ENCODE data around the gene PTGIS. TPM values are rescaled to one million over a fixed set of nuclear protein-coding genes. Genes with fewer than 3 reads are reported as not detected.

PTGIS gene
- polyA plus RNA-seq, 2 of the 4 experiments (the other 2 are of a cell fraction) = 0.03 to 0.04 TPM

GRCh38 chr20:49573900-49574416 is 6.0 kb upstream of the PTGIS start:
- Histone ChIP-seq H3K4me1 (peaks cover 13% of the 10 kb centered on the region), H3K9me3 (peaks cover 5% of the 10 kb centered on the region; the same call in 1 of the 3 replicates), H3K4me2 (no peak overlapping the region), H3K4me3 (no peak overlapping the region), H3K27ac (peak overlapping the region in 1 of 2 experiments; percentile 22; a peak in 1 of 6 replicates)
- no peak for DNase-seq (ENCODE audit: low read depth in 1 of 2, low spot score in 1 of 2)
- WGBS (ENCODE audit: missing lambda C conversion rate) = 77% methylated on average over 8 of the region's 8 CpGs
- FAIRE-seq = no peak
- ChIA-PET CTCF (interaction anchor here (0.8 to 1.8 kb wide), 3 partner anchors 10 to 32 kb away, joined by 3 to 5 read pairs (median 3); no protein-coding TSS in a partner anchor), POLR2A (no interaction called here)
- TF ChIP-seq SMC3 (IDR thresholded peaks at IDR 0.05) (no peak), BHLHE40 (IDR thresholded peaks at IDR 0.05; ENCODE audit: low read depth, low read length) (no peak), NFE2L2 (conservative IDR thresholded peaks at IDR 0.05; ENCODE audit: low read length) (no peak)
- TF ChIP-seq, protein P1, sequence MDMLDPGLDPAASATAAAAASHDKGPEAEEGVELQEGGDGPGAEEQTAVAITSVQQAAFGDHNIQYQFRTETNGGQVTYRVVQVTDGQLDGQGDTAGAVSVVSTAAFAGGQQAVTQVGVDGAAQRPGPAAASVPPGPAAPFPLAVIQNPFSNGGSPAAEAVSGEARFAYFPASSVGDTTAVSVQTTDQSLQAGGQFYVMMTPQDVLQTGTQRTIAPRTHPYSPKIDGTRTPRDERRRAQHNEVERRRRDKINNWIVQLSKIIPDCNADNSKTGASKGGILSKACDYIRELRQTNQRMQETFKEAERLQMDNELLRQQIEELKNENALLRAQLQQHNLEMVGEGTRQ (IDR thresholded peaks at IDR 0.05) = no peak
- no peak for ATAC-seq

GRCh38 chr20:49572857-49573256 is 4.9 kb upstream of the PTGIS start:
- ATAC-seq (0 out of 6 replicates have a peak, but pooled peaks of 1 of the 2 experiments have one; percentile 26), DNase-seq (ENCODE audit: low read depth in 1 of 2, low spot score in 1 of 2) (no peak), FAIRE-seq (no peak)
- Histone ChIP-seq H3K4me2 (no peak overlapping the region), H3K27ac (no peak overlapping the region), H3K9me3 (peaks cover 5% of the 10 kb centered on the region; the same call in 1 of the 3 replicates), H3K4me3 (no peak overlapping the region), H3K4me1 (peaks cover 13% of the 10 kb centered on the region)
- POLR2A ChIA-PET = no interaction called here
- TF ChIP-seq EHF (CRISPR knock-in tag; IDR thresholded peaks at IDR 0.05) (no peak), POLR2A (IDR thresholded peaks at IDR 0.05; ENCODE audit: low read length) (no peak), EP300 (IDR thresholded peaks at IDR 0.05) (no peak), NFE2L2 (conservative IDR thresholded peaks at IDR 0.05; ENCODE audit: low read length) (no peak), KDM5A (IDR thresholded peaks at IDR 0.05) (no peak), ESRRA (IDR thresholded peaks at IDR 0.05; ENCODE audit: borderline replicate concordance, low read length) (no peak), NPAS2 (CRISPR knock-in tag; IDR thresholded peaks at IDR 0.05; ENCODE audit: borderline replicate concordance) (no peak), MYC (IDR thresholded peaks at IDR 0.05; ENCODE audit: borderline replicate concordance, low read length) (no peak), E2F6 (IDR thresholded peaks at IDR 0.05; ENCODE audit: borderline replicate concordance, low read depth) (no peak), CHD4 (IDR thresholded peaks at IDR 0.05; ENCODE audit: borderline replicate concordance) (no peak), GATA3 (IDR thresholded peaks at IDR 0.05; ENCODE audit: borderline replicate concordance) (no peak), CBX2 (IDR thresholded peaks at IDR 0.05; ENCODE audit: borderline replicate concordance, low read depth) (no peak), JUNB (IDR thresholded peaks at IDR 0.05) (no peak), MAZ (IDR thresholded peaks at IDR 0.05; ENCODE audit: borderline replicate concordance, low read depth, low read length) (no peak), CEBPB (IDR thresholded peaks at IDR 0.05) (no peak), SREBF2 (IDR thresholded peaks at IDR 0.05) (no peak), PHF8 (IDR thresholded peaks at IDR 0.05; ENCODE audit: borderline replicate concordance, low read depth) (no peak)
- TF ChIP-seq, protein P1 (IDR thresholded peaks at IDR 0.05) = no peak
- TF ChIP-seq, protein P2, sequence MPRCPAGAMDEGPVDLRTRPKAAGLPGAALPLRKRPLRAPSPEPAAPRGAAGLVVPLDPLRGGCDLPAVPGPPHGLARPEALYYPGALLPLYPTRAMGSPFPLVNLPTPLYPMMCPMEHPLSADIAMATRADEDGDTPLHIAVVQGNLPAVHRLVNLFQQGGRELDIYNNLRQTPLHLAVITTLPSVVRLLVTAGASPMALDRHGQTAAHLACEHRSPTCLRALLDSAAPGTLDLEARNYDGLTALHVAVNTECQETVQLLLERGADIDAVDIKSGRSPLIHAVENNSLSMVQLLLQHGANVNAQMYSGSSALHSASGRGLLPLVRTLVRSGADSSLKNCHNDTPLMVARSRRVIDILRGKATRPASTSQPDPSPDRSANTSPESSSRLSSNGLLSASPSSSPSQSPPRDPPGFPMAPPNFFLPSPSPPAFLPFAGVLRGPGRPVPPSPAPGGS (IDR thresholded peaks at IDR 0.05) = no peak
- CTCF ChIA-PET = interaction anchor here (1.0 kb wide), 1 partner anchor 36 kb away, joined by 3 read pairs; no protein-coding TSS in a partner anchor
- WGBS (ENCODE audit: missing lambda C conversion rate) = 35% methylated on average over 6 of the region's 6 CpGs

DNA sequence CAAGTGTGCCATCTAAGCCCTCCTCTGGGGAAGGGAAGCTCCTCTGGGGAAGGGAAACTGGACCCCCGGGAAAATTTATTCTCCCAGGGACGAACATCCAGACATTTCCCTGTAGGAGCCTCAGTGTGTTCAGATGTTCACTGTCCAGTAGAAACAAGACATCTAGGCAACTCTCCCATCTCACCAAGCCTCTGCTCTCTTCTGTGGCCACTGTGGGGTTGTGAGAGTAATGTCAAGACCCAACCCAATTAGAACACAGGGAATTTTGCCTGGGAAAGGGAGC is 3.6 kb upstream of the PTGIS start:
- no peak for DNase-seq (ENCODE audit: low read depth in 1 of 2, low spot score in 1 of 2)
- Histone ChIP-seq H3K4me1 (peaks cover 13% of the 10 kb centered on the region), H3K27ac (peak overlapping the region in 1 of 2 experiments; percentile 1; a peak in 1 of 6 replicates), H3K4me2 (no peak overlapping the region), H3K9me3 (peaks cover 2% of the 10 kb centered on the region; the same call in 1 of the 3 replicates), H3K4me3 (no peak overlapping the region)
- no peak for FAIRE-seq
- no peak for ATAC-seq
- TF ChIP-seq RCOR1 (IDR thresholded peaks at IDR 0.05; ENCODE audit: low read depth, low read length) (no peak), TP53 (CRISPR knock-in tag; IDR thresholded peaks at IDR 0.05) (no peak), ELK1 (IDR thresholded peaks at IDR 0.05; ENCODE audit: low read depth, low read length) (no peak), POLR2AphosphoS2 (conservative IDR thresholded peaks at IDR 0.05; ENCODE audit: low read length) (no peak), CBX2 (IDR thresholded peaks at IDR 0.05; ENCODE audit: borderline replicate concordance, low read depth) (no peak), NFE2L2 (conservative IDR thresholded peaks at IDR 0.05; ENCODE audit: low read length) (no peak), RARB (CRISPR knock-in tag; IDR thresholded peaks at IDR 0.05) (no peak), BHLHE40 (IDR thresholded peaks at IDR 0.05; ENCODE audit: low read depth, low read length) (no peak), ZC3H11A (IDR thresholded peaks at IDR 0.05) (no peak), FOXS1 (CRISPR knock-in tag; IDR thresholded peaks at IDR 0.05) (no peak), POLR2A (IDR thresholded peaks at IDR 0.05; ENCODE audit: low read length) (no peak), NR3C1 (IDR thresholded peaks at IDR 0.05) (no peak), ZFP36 (IDR thresholded peaks at IDR 0.05; ENCODE audit: borderline replicate concordance, partially characterized antibody) (no peak), ESRRA (IDR thresholded peaks at IDR 0.05; ENCODE audit: borderline replicate concordance, low read length) (no peak), EP300 (IDR thresholded peaks at IDR 0.05) (no peak), JUN (IDR thresholded peaks at IDR 0.05) (no peak), JUNB (IDR thresholded peaks at IDR 0.05) (no peak)
- CTCF ChIA-PET = interaction anchor here (0.5 to 1.9 kb wide), 5 partner anchors 8 to 500 kb away, joined by 3 to 7 read pairs (median 3); no protein-coding TSS in a partner anchor
- whole genome bisulfite sequencing (ENCODE audit: missing lambda C conversion rate) = 77% methylated on average over 2 of the region's 2 CpGs
- POLR2A ChIA-PET = no interaction called here
